Spleen (tissue), 11 donors: ENCODE results near the gene DPH5. TPM values are rescaled to one million over a fixed set of nuclear protein-coding genes. Genes with fewer than 3 reads are reported as not detected.
"Not testable (repeated sequence)": the region's sequence is repeated elsewhere in the genome, so short reads cannot be mapped to it uniquely, and the experiment has no call there.

Experiments used
- DNase-seq: peaks from one replicate; pipeline ENCODE4 v3.0.0-alpha.2; 2020
- H3K27ac ChIP-seq, 8 donors: fragments of 200-600 bp; sonication (generic) in 7 of 8; 1 replicate in 4 of 8; 2 replicates in 4 of 8; pipeline versions ENCODE4 v1.5.0 to v1.8.0; 2016 to 2021; ENCODE audit warnings: inconsistent platforms in 4 of 8, mild to moderate bottlenecking in 4 of 8, moderate library complexity in 1 of 8
- H3K27me3 ChIP-seq, 7 donors: fragments of 200-600 bp; sonication (generic) in 6 of 7; replicated peaks in 1 of 7; 1 replicate in 4 of 7; 2 replicates in 3 of 7; pipeline versions ENCODE4 v1.5.0 to v1.8.0; 2016 to 2021; ENCODE audit warnings: inconsistent platforms in 3 of 7, mild to moderate bottlenecking in 1 of 7
- H3K36me3 ChIP-seq, 6 donors: fragments of 200-600 bp; sonication (generic) in 5 of 6; 1 replicate in 4 of 6; 2 replicates in 2 of 6; pipeline versions ENCODE4 v1.5.0 to v1.8.0; 2016 to 2021; ENCODE audit warnings: inconsistent platforms in 2 of 6
- H3K4me1 ChIP-seq, 6 donors: fragments of 200-600 bp; sonication (generic) in 5 of 6; 1 replicate in 3 of 6; 2 replicates in 3 of 6; pipeline versions ENCODE4 v1.5.0 to v1.8.0; 2016 to 2021; ENCODE audit warnings: inconsistent platforms in 3 of 6
- H3K4me3 ChIP-seq, 8 donors: fragments of 200-600 bp; sonication (generic) in 7 of 8; 1 replicate in 4 of 8; 2 replicates in 4 of 8; pipeline versions ENCODE4 v1.5.0 to v1.8.0; 2016 to 2021; ENCODE audit warnings: inconsistent platforms in 4 of 8, mild to moderate bottlenecking in 4 of 8, moderate library complexity in 2 of 8
- H3K9me3 ChIP-seq, 8 donors: fragments of 200-600 bp; sonication (generic) in 7 of 8; 1 replicate in 4 of 8; 2 replicates in 4 of 8; pipeline versions ENCODE4 v1.5.0 to v1.8.0; 2016 to 2021; ENCODE audit warnings: inconsistent platforms in 4 of 8
- CTCF ChIP-seq, 11 experiments: fragments of 200-600 bp in 7 of 11; fragments of 450-650 bp in 4 of 11; sonication (generic) in 4 of 11; IDR thresholded peaks in 8 of 11; conservative IDR thresholded peaks in 3 of 11; 1 replicate in 7 of 11; 2 replicates in 4 of 11; pipeline versions ENCODE4 v1.4.0 to v1.8.0; 2016 to 2021; ENCODE audit warnings: antibody characterized with exemption in 11 of 11, inconsistent platforms in 4 of 11, mild to moderate bottlenecking in 1 of 11
- POLR2A ChIP-seq, 3 donors: fragments of 450-650 bp; IDR thresholded peaks; one replicate each; pipeline ENCODE4 v1.5.1; 2017; ENCODE audit warnings: antibody characterized with exemption in 3 of 3, mild to moderate bottlenecking in 1 of 3
- POLR2AphosphoS5 ChIP-seq, 3 donors: sonication (generic); formaldehyde crosslinking; IDR thresholded peaks; one replicate each; pipeline ENCODE4 v1.5.1; 2017; ENCODE audit warnings: antibody characterized with exemption in 3 of 3
- WGBS, 5 donors: extraction: QIAGEN DNeasy Blood & Tissue Kit in 3 of 5; methylation state at CpG; one replicate each; pipeline versions ENCODE4 v1.1.5 to v1.1.7; 2013 to 2018; 5-methylcytosine and 5-hydroxymethylcytosine counted together
- intact Hi-C: fragments of 100-400 bp; cut with DNase I; formaldehyde crosslinking; loops from one replicate; pipeline ENCODE4 v1.15.0; 2023; ENCODE audit warnings: low total_unique reads
- polyA plus RNA-seq, 3 donors: library from polyadenylated mRNA; stranded (reverse); fragments of 200-250 nt; gene quantifications; one replicate each; pipeline ENCODE4 v1.2.1, GENCODE V29; 2013
- total RNA-seq, 7 donors: library from RNA; depleted of rRNA in 3 of 7; stranded (reverse); fragments of >200 nt in 3 of 7; fragmentation: NEBNext Ultra II Directional in 4 of 7; extraction: Animal tissue kit (Norgen Biotek cat#: 25700) in 4 of 7; gene quantifications; one replicate each; pipeline versions ENCODE4 v1.1.0 to v1.2.1, GENCODE V29; 2016 to 2021
- donor health status: healthy with polysubstance abuse.
- donor health status: DM: no; HTN: no; CAD: no; lungs with moderate emphysema.
- donor health status: DM: no; HTN: no; CAD: no.
- donor health status: Bipolar disorder and iron deficiency.
- donor health status: healthy.
- donor health status: DM: no; HTN: no; CAD: no.
- donor health status: DM: yes; HTN: yes; CAD: no.

Gene DPH5
- total and polyA plus RNA-seq, 10 donors = 19.3 to 60.0 (median 26.0) TPM

DNA sequence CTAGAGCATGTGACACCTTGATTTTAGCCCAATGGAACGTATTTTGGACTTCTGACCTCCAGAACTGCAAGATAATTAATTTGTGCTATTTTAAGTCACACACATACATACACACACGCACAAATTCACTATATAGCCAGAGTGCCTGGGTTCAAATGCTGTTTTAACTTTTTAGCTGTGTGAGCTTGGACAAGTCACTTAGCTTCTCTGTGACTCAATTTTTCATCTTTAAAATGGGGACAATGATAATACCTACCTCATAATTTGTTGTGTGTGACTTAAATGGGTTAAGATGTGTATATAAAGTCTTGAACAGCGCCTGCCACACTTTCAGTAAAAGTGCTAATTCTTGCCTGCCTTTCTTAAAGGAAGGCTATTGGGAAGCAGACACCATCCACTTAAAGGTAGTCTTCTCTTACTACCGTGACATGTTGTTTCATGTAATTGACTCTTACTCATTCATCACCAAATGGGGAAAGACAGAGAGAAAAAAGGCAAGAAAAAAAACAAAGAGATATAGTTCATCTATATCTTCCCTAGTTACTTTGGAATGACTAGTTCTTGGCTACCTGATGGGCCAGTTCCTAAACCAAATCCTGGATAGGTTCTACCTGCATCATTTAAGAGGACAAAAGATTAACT, 73.4 kb downstream of the DPH5 start:
- 95 to 99% (median 97%) methylated on average over 4 of the region's 4 CpGs for WGBS, 5 donors
- TF ChIP-seq CTCF (IDR thresholded peaks at IDR 0.05 in 8 of 11, conservative IDR thresholded peaks at IDR 0.05 in 3 of 11) (no peak), POLR2AphosphoS5 (IDR thresholded peaks at IDR 0.05) (no peak), POLR2A (IDR thresholded peaks at IDR 0.05) (no peak)
- H3K27ac ChIP-seq = no peak overlapping the region
- H3K4me1 ChIP-seq = peaks cover 7 to 36% (median 20%) of the 10 kb centered on the region in 6 donors
- H3K4me3 ChIP-seq = no peak overlapping the region
- DNase-seq = no peak
- no peaks in the 10 kb centered on the region for H3K27me3 ChIP-seq
- peaks cover 0 to 25% (median 6%) of the 10 kb centered on the region in 6 donors for H3K36me3 ChIP-seq
- intact Hi-C loops = no loop called here
- H3K9me3 ChIP-seq = peaks cover 0 to 11% (median 2%) of the 10 kb centered on the region in 8 donors

- H3K36me3 ChIP-seq = peaks cover 0 to 32% (median 6%) of the 10 kb centered on the region in 6 donors
- no peaks in the 10 kb centered on the region for H3K27me3 ChIP-seq
- peak overlapping the region in 3 of 8 donors; percentile 64 to 84 (median 66) for H3K27ac ChIP-seq
- TF ChIP-seq CTCF (IDR thresholded peaks at IDR 0.05 in 8 of 11, conservative IDR thresholded peaks at IDR 0.05 in 3 of 11) (no peak), POLR2AphosphoS5 (IDR thresholded peaks at IDR 0.05) (no peak), POLR2A (IDR thresholded peaks at IDR 0.05) (no peak)
- no peak overlapping the region for H3K4me3 ChIP-seq
- peaks cover 0 to 23% (median 2%) of the 10 kb centered on the region in 8 donors for H3K9me3 ChIP-seq
- peaks cover 7 to 42% (median 20%) of the 10 kb centered on the region in 6 donors for H3K4me1 ChIP-seq
- 63 to 77% (median 66%) methylated on average over 4 of the region's 4 CpGs for WGBS, 5 donors
- DNase-seq = no peak
- intact Hi-C loops = no loop called here
Measured at GRCh38 chr1:100950781-100951180, 74.8 kb downstream of the DPH5 start.

GRCh38 chr1:100950337-100950736, 75.2 kb downstream of the DPH5 start:
- Histone ChIP-seq H3K27me3 (no peaks in the 10 kb centered on the region), H3K4me1 (peaks cover 7 to 42% (median 20%) of the 10 kb centered on the region in 6 donors), H3K9me3 (peaks cover 0 to 23% (median 2%) of the 10 kb centered on the region in 8 donors), H3K36me3 (peaks cover 0 to 35% (median 6%) of the 10 kb centered on the region in 6 donors), H3K4me3 (no peak overlapping the region), H3K27ac (peak overlapping the region in 4 of 8 donors; percentile 64 to 84 (median 66))
- TF ChIP-seq POLR2AphosphoS5 (IDR thresholded peaks at IDR 0.05) (no peak), POLR2A (IDR thresholded peaks at IDR 0.05) (no peak), CTCF (IDR thresholded peaks at IDR 0.05 in 8 of 11, conservative IDR thresholded peaks at IDR 0.05 in 3 of 11) (no peak)
- intact Hi-C loops = no loop called here
- DNase-seq = no peak

GRCh38 chr1:100949515-100950158, 75.9 kb downstream of the DPH5 start:
- H3K4me1 ChIP-seq = peaks cover 7 to 42% (median 20%) of the 10 kb centered on the region in 6 donors
- intact Hi-C loops, H3K27me3 ChIP-seq: not testable (repeated sequence)
- peak in 2 of 3 donors; percentile 49 for TF ChIP-seq POLR2AphosphoS5 (IDR thresholded peaks at IDR 0.05)
- peak overlapping the region in 2 of 8 donors; percentile 9 to 53 for H3K4me3 ChIP-seq
- H3K36me3 ChIP-seq = peaks cover 0 to 37% (median 6%) of the 10 kb centered on the region in 6 donors
- peaks cover 0 to 23% (median 2%) of the 10 kb centered on the region in 8 donors for H3K9me3 ChIP-seq
- peak overlapping the region; percentile 6 to 84 (median 50) for H3K27ac ChIP-seq
- 65 to 74% (median 70%) methylated on average over 7 to 9 of the region's 9 CpGs for WGBS, 5 donors
- peak; percentile 94 for DNase-seq

DNA sequence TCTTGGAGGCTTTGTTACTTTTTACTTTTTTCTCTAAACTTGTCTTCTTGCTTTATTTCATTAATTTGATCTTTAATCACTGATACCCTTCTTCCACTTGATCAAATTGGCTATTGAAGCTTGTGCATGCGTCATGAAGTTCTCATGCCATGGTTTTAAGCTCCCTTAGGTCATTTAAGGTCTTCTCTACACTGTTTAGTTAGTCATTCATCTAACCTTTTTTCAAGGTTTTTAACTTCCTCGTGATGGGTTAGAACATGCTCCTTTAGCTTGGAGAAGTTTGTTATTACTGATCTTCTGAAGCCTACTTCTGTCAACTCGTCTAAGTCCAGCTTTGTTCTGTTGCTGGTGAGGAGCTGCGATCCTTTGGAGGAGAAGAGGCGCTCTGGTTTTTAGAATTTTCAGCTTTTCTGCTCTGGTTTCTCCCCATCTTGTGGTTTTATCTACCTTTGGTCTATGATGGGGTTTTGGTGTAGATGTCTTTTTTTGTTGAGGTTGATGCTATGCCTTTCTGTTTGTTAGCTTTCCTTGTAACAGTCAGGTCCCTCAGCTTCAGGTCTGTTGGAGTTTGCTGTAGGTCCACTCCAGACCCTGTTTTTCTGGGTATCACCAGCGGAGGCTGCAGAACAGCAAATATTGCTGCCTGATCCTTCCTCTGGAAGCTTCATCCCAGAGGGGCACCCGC, 76.7 kb downstream of the DPH5 start:
- intact Hi-C loops, H3K27me3 ChIP-seq, DNase-seq: not testable (repeated sequence)
- peak overlapping the region; percentile 6 to 84 (median 50) for H3K27ac ChIP-seq
- H3K9me3 ChIP-seq = peaks cover 0 to 23% (median 2%) of the 10 kb centered on the region in 8 donors
- peaks cover 0 to 40% (median 6%) of the 10 kb centered on the region in 6 donors for H3K36me3 ChIP-seq
- H3K4me1 ChIP-seq = peaks cover 7 to 42% (median 20%) of the 10 kb centered on the region in 6 donors
- 80 to 88% (median 85%) methylated on average over 7 of the region's 7 CpGs for WGBS, 5 donors
- H3K4me3 ChIP-seq = peak overlapping the region in 1 of 8 donors; percentile 53

GRCh38 chr1:100947816-100948215, 77.8 kb downstream of the DPH5 start:
- 99 to 100% (median 99%) methylated on average over 3 of the region's 3 CpGs for WGBS, 5 donors

GRCh38 chr1:100946064-100946463, 79.5 kb downstream of the DPH5 start:
- DNase-seq, intact Hi-C loops: not testable (repeated sequence)
- 80 to 90% (median 87%) methylated on average over 3 of the region's 3 CpGs for WGBS, 5 donors

More at GRCh38 chr1:100947816-100948215, 77.8 kb downstream of the DPH5 start:
- H3K27me3 ChIP-seq, H3K4me3 ChIP-seq, intact Hi-C loops, DNase-seq, H3K27ac ChIP-seq: not testable (repeated sequence)
- Histone ChIP-seq H3K4me1 (peaks cover 7 to 50% (median 24%) of the 10 kb centered on the region in 6 donors), H3K9me3 (peaks cover 0 to 23% (median 2%) of the 10 kb centered on the region in 8 donors), H3K36me3 (peaks cover 0 to 39% (median 6%) of the 10 kb centered on the region in 6 donors)

More at GRCh38 chr1:100946064-100946463, 79.5 kb downstream of the DPH5 start:
- not testable (repeated sequence) for H3K4me3 ChIP-seq, H3K27me3 ChIP-seq, H3K27ac ChIP-seq
- Histone ChIP-seq H3K4me1 (peaks cover 7 to 57% (median 24%) of the 10 kb centered on the region in 6 donors), H3K9me3 (peaks cover 0 to 23% (median 2%) of the 10 kb centered on the region in 8 donors), H3K36me3 (peaks cover 0 to 33% (median 3%) of the 10 kb centered on the region in 6 donors)
